Neural progenitor cell (in vitro differentiated cells): ENCODE results near the gene TRPM3.

Experiments used
- EZH2 ChIP-seq: fragments of 200-600 bp; sonication (generic); IDR thresholded peaks from 2 replicates; pipeline ENCODE4 v1.6.1; 2017; ENCODE audit warnings: antibody characterized with exemption, mild to moderate bottlenecking, moderate library complexity
- EZH2phosphoT487 ChIP-seq: fragments of 200-600 bp; sonication (generic); IDR thresholded peaks from 2 replicates; pipeline ENCODE4 v1.6.1; 2017; ENCODE audit warnings: antibody characterized with exemption
- TF ChIP-seq, protein P1 (sequence below): fragments of 200-600 bp; sonication (generic); IDR thresholded peaks from 2 replicates; pipeline ENCODE4 v1.5.1; 2017; ENCODE audit warnings: antibody characterized with exemption, mild to moderate bottlenecking

DNA sequence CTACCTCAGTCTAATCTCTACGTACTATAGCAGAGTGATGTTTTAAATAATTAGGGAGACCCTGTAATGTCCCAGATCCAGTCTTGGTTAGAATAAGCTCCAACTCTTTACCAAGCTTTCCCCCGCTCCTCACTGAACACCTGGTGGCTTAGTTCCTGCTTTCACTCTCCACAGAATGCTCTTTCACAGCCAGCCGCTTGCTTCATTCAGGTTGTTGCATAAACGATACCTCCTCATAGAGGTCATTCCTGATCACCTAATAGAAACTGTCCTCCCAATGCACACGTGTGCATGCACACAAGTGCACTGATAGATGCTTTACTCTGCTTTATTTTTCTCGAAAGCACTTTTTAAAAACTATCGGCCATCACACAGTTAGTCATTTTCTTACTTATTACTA is 298.1 kb downstream of the TRPM3 start:
- TF ChIP-seq, protein P1, sequence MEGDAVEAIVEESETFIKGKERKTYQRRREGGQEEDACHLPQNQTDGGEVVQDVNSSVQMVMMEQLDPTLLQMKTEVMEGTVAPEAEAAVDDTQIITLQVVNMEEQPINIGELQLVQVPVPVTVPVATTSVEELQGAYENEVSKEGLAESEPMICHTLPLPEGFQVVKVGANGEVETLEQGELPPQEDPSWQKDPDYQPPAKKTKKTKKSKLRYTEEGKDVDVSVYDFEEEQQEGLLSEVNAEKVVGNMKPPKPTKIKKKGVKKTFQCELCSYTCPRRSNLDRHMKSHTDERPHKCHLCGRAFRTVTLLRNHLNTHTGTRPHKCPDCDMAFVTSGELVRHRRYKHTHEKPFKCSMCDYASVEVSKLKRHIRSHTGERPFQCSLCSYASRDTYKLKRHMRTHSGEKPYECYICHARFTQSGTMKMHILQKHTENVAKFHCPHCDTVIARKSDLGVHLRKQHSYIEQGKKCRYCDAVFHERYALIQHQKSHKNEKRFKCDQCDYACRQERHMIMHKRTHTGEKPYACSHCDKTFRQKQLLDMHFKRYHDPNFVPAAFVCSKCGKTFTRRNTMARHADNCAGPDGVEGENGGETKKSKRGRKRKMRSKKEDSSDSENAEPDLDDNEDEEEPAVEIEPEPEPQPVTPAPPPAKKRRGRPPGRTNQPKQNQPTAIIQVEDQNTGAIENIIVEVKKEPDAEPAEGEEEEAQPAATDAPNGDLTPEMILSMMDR = no peak
- TF ChIP-seq EZH2phosphoT487 (no peak), EZH2 (no peak)
